ENCODE measurements around the gene FGD3.

Gene FGD3

DNA sequence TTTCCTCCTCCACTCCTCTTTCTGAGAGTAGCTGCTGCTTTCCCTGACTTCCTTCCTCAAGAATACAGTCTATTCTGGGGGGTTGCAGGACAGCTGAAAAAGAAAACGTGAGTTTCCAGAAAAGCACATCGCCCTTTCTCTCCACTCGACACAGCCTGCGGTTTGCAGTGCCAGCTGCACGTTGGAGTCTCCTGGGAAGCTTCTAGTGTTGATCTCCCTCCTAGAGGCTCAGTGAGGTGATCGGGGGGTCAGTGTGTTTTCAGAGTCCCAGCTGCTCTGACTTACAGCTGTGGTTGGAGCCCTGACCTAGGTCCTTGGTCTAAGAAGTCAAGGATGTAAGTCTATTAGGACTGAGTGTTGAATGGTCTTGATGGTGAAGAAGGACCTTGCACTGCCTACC lies 86.2 kb downstream of the FGD3 start:
- DNase-seq: no peak

DNA sequence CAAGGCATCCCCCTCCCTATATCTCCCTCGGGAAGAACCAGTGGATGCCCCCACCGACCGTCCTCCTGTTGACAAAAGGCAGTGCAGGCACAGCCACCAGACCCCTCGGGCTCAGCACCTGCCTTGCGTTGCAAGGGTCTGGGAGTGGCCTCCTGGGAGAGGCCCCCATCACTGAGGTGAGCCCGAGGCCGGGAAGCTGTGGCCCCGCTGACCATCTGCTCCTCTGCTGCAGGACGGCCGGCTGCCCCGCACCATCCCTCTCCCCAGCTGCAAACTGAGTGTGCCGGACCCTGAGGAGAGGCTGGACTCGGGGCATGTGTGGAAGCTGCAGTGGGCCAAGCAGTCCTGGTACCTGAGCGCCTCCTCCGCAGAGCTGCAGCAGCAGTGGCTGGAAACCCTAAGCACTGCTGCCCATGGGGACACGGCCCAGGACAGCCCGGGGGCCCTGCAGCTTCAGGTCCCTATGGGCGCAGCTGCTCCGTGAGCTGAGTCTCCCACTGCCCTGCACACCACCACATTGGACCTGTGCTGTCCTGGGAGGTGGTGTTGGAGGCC lies 87.9 kb downstream of the FGD3 start:
- DNase-seq: no peak

DNA sequence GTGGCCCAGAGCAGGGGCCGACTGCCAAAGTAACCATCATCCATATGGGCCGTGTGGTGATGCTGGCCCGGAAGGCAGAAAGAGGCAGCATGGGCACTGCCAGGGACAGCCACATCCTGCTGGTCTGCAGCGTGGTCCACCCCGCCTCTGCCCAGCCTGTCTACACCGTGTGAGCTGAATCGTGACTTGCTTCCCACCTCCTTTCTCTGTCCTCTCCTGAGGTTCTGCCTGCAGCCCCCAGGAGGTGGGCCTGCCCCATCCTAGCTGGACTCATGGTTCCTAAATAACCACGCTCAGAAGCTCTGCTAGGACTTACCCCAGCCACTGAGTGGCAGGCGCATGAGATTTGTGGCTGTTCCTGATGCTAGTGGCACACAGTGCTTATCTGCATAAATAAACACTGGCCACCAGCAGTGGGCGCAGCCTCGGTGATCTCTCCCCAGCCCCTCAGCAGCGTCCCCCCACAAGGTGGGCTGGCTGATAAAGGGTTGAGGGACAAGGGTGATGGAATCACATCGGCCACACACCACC lies 88.6 kb downstream of the FGD3 start:
- DNase-seq: no peak

DNA sequence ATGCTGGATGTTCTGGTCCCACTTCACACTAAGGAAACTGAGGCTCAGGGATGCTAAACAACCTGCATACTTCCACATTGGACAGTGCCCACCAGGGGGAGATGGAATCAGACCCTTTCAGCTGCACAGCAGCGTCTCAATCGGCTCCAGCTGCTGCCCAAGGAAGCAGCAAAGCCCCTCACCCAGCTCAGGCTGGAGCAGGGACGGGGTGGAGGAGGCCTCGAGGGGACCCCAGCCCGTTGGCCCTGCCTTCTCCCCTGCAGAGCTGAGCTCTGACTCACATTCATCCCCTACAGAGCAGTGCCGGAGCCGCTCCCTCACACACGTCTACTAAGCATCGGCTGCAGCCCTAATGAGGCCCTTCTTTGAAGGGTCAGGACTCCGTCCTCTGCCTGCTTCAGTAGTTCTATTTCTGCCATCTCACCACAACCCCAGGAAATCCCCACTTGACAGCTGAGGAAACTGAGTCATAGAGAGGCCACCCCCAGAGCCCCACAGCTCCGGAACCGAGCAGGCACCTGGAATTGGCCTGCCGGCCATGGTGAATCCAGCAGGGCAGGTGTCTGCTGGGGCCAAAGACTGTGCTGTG lies 89.7 kb downstream of the FGD3 start:
- no peak for DNase-seq

DNA sequence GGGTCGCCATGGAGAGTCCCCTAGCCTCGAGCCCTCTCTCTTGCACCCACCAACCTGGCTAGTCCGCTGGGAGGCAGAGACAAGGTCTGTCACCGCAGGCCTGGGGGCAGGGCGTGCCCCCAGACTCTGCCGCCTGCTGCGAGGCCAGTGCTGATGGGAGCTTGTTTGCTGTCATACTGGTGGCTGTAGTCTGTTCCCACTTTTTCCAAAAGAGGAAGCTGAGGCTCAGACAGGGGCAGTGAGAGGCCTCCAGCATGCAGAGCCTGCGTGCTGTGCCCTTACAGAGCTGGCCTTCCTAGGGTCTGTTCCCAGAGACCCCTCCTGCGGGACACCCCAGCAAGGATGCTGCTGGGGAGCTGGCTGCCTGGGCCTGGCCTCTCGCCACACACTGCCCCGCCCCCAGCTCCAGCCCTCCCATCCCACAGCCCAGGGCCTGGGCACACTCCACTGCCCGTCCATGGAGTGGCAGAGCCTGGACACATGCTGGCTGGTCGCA lies 90.2 kb downstream of the FGD3 start:
- no peak for DNase-seq

DNA sequence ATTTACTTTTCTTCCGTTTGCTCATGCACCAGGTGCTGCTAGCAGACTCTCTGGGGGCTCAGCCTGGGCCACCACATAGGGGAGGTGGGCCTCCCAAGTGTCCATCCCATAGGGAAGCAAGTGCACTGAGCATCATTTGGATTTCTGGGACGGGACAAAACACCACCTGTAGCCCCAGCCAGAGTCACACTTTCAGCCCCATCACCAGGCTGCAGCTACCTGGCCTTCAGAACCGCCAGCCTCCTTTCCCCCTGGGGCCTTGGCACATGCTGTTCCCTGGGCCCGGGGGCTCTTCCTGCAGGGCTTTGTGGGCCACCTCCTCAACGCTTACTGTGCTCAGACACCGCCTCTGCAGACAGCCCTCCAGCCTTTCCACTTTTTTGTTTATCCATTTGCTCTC lies 91.6 kb downstream of the FGD3 start:
- DNase-seq: no peak

DNA sequence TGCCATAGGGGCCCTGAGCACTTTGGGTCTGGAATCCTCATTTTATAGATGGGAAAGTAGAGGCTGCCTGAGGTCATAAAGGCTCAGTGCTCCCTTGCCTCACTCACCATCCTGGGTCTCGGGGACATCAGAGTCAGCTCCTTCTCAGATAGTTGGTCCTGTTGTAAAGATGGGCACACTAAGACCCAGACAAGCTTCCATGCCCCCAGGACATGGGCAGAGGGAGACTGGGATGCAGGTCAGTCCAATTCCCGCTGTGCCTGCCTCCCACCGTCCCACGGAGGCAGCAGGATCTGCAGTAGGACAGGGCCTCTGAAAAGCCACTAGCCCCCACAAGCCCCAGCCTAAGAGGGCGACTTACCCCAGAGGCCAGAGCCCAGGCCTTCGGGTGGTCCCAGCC lies 92.1 kb downstream of the FGD3 start:
- no peak for DNase-seq

DNA sequence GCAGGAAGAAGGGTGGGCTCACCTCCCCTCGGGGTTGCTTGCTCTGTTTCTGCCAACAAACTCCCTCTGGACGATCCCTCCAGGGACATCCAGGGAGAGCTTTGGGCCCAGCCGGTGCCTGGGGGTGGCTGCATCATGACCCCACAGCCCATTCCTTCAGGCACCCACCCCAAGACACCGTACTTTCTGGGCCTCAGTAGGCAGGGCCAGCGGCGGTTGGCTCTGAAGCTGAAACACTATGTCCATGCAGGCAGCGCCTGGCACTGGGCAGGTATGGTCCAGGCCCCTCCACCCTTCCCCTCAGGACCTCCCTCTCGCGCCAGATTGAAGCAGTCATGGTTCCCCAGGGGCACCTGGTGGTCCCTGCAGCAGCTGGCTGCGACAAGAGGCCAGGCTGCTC lies 92.7 kb downstream of the FGD3 start:
- no peak for DNase-seq

DNA sequence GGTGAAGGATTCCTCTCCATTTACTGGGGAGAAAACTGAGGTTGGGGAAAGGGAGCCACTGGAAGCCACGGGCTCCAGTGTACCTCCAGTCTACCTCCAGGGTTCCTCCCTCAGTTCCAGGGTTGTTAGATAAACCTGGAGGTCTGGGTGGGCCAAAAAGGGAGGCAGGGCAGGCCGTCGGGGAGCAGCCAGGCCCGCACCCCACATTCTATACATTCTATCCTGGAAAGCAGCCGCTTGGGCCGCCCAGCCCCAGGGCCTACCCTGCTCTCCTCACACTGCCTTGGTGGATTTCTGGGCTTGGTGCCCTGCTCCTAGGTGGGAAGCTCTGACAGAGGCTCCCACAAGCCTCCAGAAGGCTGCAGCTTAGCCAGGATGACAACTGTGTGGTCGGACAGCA lies 93.1 kb downstream of the FGD3 start:
- DNase-seq: no peak

DNA sequence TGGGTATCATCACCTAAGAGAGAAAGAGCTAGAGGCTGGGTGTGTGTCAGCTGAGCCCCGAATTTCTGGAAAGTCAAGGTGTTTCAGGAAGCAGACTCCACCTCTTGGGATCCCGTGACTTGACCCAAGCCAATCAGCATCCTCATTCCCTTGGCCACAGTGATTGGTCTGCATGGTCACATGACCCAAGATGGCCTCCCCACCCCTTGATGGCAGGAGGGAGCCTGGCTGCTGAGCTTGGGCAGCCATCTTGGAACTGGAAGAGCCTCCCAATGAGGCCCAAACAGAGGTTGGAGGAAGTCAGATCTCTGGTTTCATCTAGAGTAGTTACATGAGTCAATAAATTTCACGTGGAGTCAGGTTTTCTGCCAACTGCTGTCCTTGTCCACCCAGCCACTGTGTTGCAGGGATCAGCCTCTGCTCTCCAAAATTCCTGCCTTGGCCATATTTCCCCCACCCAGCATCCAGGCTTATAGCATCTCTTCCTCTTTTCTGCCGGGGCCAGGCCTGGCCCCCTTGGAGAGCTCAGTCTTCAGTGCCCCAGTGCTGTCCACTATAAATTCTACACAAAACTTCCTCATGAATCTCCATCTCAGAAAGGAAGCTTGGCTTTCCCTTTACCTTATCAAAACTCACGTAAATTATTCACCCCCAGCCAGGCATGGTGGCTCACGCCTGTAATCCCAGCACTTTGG lies 93.9 kb downstream of the FGD3 start:
- DNase-seq: no peak

DNA sequence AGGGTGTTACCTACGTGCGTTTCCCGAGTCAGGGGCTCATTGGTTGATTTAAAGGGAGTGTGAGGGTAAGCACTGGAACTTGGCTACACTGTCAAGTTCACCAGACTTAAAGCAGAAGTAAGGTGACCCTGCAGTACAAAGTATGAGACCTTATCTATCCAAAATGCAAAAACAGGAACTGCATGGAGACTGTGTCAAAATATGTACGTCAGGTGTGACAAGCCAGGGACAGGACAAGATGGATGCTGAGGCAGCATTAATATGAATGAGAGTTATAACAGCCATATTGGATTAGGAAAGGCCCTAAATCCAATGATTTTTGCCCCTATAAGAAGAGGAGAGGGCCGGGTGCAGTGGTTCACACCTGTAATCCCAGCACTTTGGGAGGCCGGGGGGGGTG lies 95.8 kb downstream of the FGD3 start:
- no peak for DNase-seq

DNA sequence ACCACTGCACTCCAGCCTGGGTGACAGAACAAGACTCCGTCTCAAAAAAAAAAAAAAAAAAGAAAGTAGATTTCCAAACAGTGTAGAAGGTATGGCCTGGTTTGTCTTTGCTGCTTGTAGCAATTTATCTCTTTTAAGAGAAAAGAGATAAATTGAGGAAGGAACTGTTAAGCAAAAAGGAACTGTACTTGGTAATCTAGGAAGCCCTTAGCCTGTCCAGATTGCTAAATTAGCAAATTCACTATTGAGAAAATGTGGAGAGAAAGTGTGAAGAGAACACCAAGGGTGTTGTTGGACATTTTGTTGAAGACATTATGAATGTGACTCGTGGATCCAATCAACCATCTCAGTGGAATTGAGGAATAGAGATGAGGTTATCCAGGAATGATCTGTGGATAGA lies 98.2 kb downstream of the FGD3 start:
- no peak for DNase-seq

DNA sequence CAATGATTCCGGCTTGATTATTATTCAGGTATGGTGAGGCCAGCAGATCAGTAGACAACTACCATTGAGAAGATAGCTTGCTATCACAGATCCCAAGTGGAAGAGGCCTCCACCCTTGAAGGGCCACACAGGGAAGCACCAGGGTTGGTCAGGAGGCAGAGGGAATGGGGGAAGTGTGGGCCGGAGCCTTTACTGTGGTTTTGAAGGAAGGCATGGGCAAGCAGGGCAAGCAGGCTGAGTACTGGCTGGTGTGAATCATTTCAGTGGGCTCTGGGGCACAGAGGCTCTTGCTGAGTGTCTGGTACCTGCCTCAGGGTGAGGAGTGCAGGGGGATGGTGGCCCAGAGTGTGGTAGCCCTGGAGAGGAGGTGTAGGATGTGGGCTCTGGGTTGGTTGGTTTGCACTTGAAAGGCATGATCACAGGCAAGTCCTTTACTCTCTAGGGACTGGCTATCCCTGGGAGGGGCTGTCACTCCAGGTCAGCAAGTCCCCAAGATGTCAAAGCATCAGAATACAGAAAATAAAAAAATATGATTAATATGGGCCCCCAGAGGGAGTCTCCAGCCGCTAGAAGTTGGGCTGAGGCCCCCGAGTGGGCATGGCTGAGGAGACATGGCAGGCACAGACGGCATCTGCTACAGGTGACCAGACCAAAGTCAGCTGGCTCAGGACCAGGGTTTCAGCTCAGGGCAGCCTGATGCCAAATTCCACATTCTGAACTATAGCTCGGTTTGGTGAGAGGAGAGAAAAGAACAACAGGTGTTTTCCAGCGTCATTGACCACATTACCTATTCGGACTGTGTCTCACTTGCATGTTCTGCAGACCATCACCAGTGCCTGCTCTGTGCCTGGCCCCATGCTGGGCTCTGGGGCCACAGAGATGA lies 101.5 kb downstream of the FGD3 start:
- DNase-seq: no peak

DNA sequence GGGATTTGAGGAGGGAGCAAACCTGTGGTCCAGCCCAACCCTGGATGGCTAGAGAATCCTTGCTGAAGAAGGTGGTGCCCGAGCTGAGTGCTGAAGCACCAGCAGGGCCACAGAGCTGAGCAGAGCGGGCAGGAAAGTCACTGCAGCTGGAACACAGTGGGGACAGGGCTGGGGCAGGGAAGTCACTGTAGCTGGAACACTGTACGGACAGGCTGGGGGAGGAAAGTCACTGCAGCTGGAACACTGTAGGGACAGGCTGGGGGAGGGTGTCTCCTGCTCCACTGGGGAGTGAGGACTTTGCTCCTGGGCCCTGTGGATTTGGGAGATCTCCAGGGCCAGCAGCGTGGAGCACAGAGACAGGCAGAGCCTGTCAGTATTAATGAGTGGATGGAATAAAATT lies 102.2 kb downstream of the FGD3 start:
- no peak for DNase-seq

DNA sequence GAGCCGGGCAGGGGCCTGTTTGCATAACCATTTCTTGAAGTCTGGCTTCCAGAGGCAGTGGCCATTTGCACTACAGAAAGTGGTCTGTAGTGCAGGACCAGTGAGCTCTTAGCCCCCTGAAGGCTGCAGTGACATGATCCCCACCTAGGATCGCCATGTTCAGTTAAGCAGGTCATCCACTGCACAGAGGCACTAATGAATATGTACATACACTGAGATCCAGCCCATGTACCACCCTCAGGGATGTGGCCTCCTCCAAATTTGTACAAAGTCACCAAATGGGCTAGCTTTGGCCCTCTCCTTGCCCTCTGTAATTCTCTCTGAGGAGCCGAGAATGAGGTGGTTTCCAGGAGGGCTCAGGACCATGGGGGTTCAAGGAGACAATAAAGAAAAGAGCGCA lies 102.9 kb downstream of the FGD3 start:
- no peak for DNase-seq

DNA sequence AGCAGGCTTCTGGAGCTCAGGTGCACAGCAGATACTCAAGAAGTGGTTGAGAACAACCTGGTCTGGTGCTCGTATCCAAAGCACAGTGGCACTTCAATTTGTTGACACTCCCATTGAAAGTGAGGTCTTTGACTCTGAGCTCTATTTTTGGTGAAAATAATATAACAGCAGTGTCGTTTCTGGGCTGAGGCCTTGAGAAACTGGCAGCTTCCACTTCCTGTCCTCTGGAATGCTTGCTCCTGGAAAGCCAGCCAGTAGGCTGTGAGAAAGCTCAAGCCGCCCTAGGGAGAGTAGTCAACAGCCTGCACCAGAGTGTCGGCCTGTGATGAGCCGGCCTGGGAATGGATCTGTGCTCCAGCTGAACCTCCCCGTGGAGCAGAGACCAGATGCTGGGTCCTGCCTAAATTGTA lies 104.4 kb downstream of the FGD3 start:
- DNase-seq: no peak

DNA sequence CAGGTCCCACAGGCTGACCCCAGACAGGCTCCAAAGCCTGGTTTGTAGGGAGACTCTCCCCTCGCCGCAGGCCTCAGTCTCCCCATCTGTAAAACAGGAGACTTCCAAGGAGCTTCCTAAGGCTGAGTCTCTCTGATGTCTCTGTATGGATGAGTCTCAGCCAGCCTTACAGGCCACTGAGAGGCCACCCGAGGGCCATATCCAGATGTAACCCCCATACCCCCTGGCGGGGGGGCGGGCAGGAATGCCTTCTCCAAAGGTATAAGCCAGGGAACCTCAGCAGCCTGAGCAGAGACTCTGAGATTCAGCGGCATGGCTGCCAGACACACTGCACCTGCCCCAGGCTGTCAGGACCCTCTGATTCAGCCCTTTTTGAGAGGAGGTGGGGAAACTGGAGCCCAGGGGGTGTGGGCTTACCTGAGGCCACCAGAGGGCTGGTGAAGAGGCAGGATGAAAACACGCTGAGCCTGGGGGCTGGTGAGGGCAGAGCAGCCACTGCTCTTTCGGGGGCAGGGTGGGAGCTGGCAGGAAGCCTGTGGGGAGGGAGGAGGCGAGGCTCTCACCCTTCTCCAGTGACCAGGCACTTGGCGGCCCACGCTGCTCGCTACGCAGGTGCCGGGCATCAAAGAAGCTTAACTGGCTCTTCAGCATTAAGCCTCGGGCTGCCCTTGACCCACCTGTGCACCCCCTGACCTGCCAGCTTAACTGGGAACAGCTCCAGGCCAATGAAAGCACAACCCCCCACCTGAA lies 105.6 kb downstream of the FGD3 start:
- DNase-seq: no peak

DNA sequence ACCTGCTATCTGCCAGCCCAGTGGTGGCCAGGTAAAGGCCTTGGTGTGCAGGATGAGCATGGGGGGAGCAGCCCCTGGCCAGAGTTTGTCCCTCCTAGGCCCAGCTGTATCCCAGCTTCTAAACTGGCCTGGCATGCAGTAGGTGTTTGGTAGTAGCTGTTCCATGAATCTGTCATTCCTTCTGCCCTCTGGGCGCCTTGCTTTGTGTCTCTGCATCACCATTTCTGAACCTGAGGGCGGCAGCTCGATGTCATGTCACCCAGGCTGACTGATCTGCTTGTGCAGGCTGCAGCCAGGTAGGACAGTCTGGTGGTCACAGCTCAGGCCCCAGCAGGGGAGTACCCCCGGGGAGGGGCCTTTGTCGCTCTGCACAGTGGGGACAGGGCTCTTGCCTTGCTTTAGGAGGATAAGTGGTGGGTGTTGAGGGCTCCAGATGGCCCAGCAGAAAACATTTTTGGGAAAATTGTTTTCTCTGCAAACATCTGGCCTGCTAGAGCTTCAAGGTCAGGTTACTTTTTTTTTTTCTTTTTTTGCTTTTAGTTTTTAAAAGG lies 106.5 kb downstream of the FGD3 start:
- DNase-seq: no peak

DNA sequence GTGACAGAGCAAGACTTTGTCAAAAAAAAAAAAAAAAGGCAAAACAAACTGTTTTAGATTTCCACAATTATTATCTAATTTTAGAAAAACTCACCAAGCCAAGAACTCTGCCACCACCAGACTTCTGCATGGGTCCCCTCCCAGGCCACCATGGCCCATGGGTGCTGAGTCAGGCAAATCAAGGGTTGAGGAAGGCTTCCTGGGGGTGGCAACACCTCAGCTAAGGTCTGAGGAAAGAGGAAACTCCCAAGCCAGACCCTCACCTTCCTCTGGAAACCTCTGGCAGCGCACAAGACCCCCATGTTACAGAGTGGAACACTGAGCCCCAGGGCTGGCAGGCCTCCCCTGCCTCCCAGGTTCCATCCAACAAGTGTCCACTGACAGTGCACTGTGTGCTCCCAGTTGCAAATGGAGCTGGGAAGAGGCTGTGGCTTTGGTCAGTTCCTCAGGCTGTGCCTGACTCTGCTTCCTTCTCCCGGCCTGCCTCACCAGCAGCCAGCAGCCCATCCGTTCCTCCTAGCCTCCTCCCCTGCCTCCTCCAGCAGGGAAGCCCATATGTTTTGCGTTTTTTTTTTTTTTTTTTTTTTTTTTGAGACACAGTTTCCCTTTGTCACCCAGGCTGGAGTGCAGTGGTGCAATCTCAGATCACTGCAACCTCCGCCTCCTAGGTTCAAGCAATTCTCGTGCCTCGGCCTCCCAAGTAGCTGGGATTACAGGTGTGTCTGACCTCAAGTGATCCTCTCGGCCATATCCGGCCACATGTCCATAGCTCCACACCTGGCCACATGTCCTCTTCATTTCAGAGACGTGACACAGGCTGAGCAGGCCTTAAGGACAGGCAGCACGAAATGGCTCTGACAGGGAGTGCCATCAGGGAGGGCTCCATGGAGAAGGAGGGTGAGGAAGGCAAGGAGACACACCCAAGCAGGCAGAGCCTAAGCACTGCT lies 107.7 kb downstream of the FGD3 start:
- no peak for DNase-seq

DNA sequence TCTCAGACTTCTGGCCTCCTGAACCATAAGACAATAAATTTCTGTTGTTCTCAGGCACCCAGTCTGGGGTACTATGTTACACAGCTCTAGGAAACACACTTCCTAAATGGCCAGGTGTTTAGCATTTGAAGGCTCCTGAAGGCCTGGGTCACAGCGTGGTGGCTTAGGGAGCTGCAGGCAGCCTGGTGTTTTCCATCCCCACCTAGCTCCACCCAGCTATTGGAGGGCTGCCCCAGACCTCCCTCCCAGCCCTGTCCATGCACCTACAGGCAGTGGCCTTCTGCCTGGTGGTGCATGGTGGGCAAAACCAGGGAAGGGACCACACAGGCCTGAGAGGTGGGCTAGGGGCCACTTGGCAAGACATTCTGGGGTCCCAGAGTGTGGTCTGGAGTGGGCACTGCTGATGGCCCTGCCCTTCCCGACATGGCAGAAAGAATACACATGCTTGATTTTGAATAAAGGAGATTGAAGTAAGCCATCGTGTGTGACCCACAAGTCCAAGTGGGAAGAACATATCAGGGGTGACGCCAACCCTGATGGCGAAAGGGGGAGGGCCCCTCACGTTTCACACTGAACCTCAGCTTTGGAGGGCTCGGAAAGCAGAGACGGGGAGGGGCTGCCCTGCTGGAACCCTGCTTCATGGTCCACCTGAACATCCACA lies 109.8 kb downstream of the FGD3 start:
- DNase-seq: no peak
